Measurements from ENCODE around the gene CDC26. TPM values are rescaled to one million over a fixed set of nuclear protein-coding genes. Genes with fewer than 3 reads are reported as not detected.

Gene CDC26
- total and polyA plus RNA-seq, 8 donors, result 7.2 to 66.4 (median 27.1) TPM

- Histone ChIP-seq H3K27me3 (no peaks in the 10 kb centered on the region), H3K9me3 (no peaks in the 10 kb centered on the region), H3K4me3 (no peak overlapping the region), H3K27ac (no peak overlapping the region), H3K36me3 (peaks cover 24 to 79% (median 73%) of the 10 kb centered on the region in 4 donors), H3K4me1 (peaks cover 0 to 8% (median 0%) of the 10 kb centered on the region in 4 donors)
- intact Hi-C loops (cut with DNase I; ENCODE audit: low total_unique reads), result no loop called here
- WGBS, 5 donors, result 82 to 95% (median 91%) methylated on average over 3 of the region's 3 CpGs
- no peak for DNase-seq
- no peak for TF ChIP-seq POLR2AphosphoS5 (IDR thresholded peaks at IDR 0.05)
- no peak for TF ChIP-seq EP300 (IDR thresholded peaks at IDR 0.05)
- TF ChIP-seq CTCF (IDR thresholded peaks at IDR 0.05), result no peak
- no peak for TF ChIP-seq POLR2A (IDR thresholded peaks at IDR 0.05)
Observed at GRCh38 chr9:113266174-113266573, 9.2 kb downstream of the CDC26 start.

DNA sequence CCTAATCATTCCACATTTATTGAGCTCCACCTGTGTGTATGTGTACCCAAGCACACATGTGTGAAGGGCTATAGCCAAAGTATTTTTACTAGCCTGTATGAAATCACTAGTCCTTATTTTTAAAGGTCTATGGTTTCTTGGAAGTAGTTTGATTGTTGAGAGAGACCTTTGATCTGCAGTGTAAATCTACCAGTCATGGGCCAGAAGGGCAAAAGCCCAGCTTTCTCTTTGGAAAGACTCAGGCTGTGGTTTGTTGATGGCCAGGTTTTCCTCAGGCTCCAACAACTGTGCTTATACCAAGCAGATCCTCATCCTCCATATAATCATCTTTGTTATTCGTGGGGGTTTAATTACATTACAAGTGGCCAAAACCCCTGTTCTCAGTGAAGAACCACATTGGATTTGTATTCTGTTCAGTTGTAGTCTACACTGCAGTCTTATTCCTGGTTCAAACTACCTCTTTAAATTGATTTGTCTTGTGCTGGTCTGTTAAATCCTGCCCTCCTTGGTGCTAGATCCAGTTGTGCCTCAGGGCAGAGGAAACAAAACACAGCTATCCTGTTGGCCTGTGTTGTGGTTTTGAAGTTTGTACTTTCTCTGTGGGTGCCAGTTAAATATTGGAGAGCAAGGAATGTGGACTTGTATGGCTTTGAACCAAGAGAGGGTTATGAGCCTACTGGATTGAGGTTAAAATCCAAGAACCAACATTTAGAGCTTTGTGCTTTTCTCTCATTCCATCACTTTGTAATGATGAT is 13.3 kb downstream of the CDC26 start:
- DNase-seq, result no peak
- Histone ChIP-seq H3K4me1 (peaks cover 0 to 13% (median 6%) of the 10 kb centered on the region in 4 donors), H3K27ac (no peak overlapping the region), H3K4me3 (no peak overlapping the region), H3K9me3 (no peaks in the 10 kb centered on the region), H3K36me3 (peaks cover 18 to 78% (median 73%) of the 10 kb centered on the region in 4 donors), H3K27me3 (no peaks in the 10 kb centered on the region)
- 80 to 100% (median 95%) methylated on average over 1 of the region's 1 CpG for WGBS, 5 donors
- intact Hi-C loops (cut with DNase I; ENCODE audit: low total_unique reads), result no loop called here
- no peak for TF ChIP-seq EP300 (IDR thresholded peaks at IDR 0.05)
- no peak for TF ChIP-seq CTCF (IDR thresholded peaks at IDR 0.05)
- TF ChIP-seq POLR2AphosphoS5 (IDR thresholded peaks at IDR 0.05), result no peak
- no peak for TF ChIP-seq POLR2A (IDR thresholded peaks at IDR 0.05)

DNA sequence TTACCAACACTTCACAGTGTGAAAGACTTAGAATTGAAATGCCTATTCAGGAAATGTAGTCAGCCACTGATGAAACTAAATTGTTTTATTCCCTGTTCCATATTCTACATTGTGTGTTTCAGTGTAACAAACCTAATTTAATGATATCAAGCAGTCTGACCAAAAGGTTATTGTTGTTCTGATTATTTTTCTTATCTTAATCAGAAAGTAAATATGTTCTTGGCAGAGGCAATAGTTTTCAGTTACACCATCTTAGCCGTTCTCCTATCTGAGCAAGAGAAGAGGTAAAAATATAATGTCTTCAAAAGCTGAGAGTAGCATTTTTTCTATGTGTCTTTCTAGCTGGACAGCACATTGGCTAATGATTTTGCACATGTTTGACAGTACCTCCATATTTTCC is 17.1 kb downstream of the CDC26 start:
- no peak overlapping the region for H3K27ac ChIP-seq
- DNase-seq, result no peak
- no peaks in the 10 kb centered on the region for H3K27me3 ChIP-seq
- TF ChIP-seq CTCF (IDR thresholded peaks at IDR 0.05) (no peak), POLR2AphosphoS5 (IDR thresholded peaks at IDR 0.05) (peak in 1 of 3 donors; percentile 15), POLR2A (IDR thresholded peaks at IDR 0.05) (no peak)
- peaks cover 0 to 13% (median 6%) of the 10 kb centered on the region in 4 donors for H3K4me1 ChIP-seq
- H3K4me3 ChIP-seq, result no peak overlapping the region
- intact Hi-C loops (cut with DNase I; ENCODE audit: low total_unique reads), result no loop called here
- peaks cover 14 to 81% (median 68%) of the 10 kb centered on the region in 4 donors for H3K36me3 ChIP-seq
- 29 to 54% (median 43%) methylated on average over 1 of the region's 1 CpG for WGBS, 5 donors
- H3K9me3 ChIP-seq, result no peaks in the 10 kb centered on the region

- 86 to 94% (median 88%) methylated on average over 3 of the region's 3 CpGs for WGBS, 5 donors
- H3K4me3 ChIP-seq, result no peak overlapping the region
- TF ChIP-seq EP300 (IDR thresholded peaks at IDR 0.05) (no peak), POLR2A (IDR thresholded peaks at IDR 0.05) (no peak), POLR2AphosphoS5 (IDR thresholded peaks at IDR 0.05) (no peak), CTCF (IDR thresholded peaks at IDR 0.05) (no peak)
- H3K27ac ChIP-seq, result no peak overlapping the region
- intact Hi-C loops (cut with DNase I; ENCODE audit: low total_unique reads), result no loop called here
- H3K36me3 ChIP-seq, result peaks cover 14 to 76% (median 68%) of the 10 kb centered on the region in 4 donors
- H3K27me3 ChIP-seq, result no peaks in the 10 kb centered on the region
- H3K9me3 ChIP-seq, result no peaks in the 10 kb centered on the region
- H3K4me1 ChIP-seq, result peaks cover 0 to 13% (median 6%) of the 10 kb centered on the region in 4 donors
- no peak for DNase-seq
Observed at GRCh38 chr9:113257863-113258262, 17.5 kb downstream of the CDC26 start.
